ENCODE measurements around the gene EPHA4.

The EPHA4 gene

GRCh38 chr2:221482666-221483455 is 89.2 kb downstream of the EPHA4 start:
- no peak overlapping the region for H3K4me2 ChIP-seq (ENCODE audit: low read length)
- H3K27ac ChIP-seq (ENCODE audit: low read length) = no peak overlapping the region
- no peak overlapping the region for H2AFZ ChIP-seq (ENCODE audit: low read depth, low read length)
- peaks cover 5% of the 10 kb centered on the region for H3K4me1 ChIP-seq (ENCODE audit: low read length)
- no peaks in the 10 kb centered on the region for H3K27me3 ChIP-seq (ENCODE audit: low read depth, low read length)
- no peaks in the 10 kb centered on the region for H3K9me3 ChIP-seq (ENCODE audit: insufficient read depth, low read length)
- no peaks in the 10 kb centered on the region for H3K79me2 ChIP-seq (ENCODE audit: low read length)
- no peaks in the 10 kb centered on the region for H3K36me3 ChIP-seq (replicated peaks; ENCODE audit: low read depth, low read length)
- no peaks in the 10 kb centered on the region for H4K20me1 ChIP-seq (ENCODE audit: insufficient read depth, low read length)
- no peak for TF ChIP-seq CTCF (IDR thresholded peaks at IDR 0.05; ENCODE audit: low read depth, low read length)
- no peak for TF ChIP-seq EZH2phosphoT487 (IDR thresholded peaks at IDR 0.05; ENCODE audit: low read depth)
- H3K4me3 ChIP-seq (ENCODE audit: low read length) = no peak overlapping the region
- H3K9ac ChIP-seq (ENCODE audit: low read length) = no peak overlapping the region

DNA sequence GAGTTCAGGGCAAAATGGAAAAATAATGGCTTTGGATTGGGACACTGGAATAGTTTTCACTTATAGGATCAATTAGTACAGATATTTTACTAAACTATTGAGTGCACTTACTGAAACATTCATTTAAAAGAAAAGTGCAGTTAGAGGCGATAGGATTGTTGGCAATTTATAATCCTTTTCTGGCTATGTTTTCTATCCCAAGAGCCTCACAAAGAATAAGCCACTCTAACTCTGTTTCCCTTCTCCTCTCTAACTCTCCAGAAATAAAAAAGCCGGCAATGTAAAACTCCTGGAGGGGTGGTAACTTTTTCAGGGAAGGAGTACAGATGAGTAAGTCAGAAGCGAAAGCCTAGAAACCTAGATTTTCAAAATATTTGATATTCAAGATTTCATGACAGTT is 91.3 kb downstream of the EPHA4 start:
- Histone ChIP-seq H3K9ac (ENCODE audit: low read length) (no peak overlapping the region), H3K9me3 (ENCODE audit: insufficient read depth, low read length) (no peaks in the 10 kb centered on the region), H3K27ac (ENCODE audit: low read length) (no peak overlapping the region), H3K4me2 (ENCODE audit: low read length) (no peak overlapping the region), H3K36me3 (replicated peaks; ENCODE audit: low read depth, low read length) (no peaks in the 10 kb centered on the region), H2AFZ (ENCODE audit: low read depth, low read length) (no peak overlapping the region), H3K4me1 (ENCODE audit: low read length) (no peaks in the 10 kb centered on the region), H3K4me3 (ENCODE audit: low read length) (no peak overlapping the region), H3K27me3 (ENCODE audit: low read depth, low read length) (no peaks in the 10 kb centered on the region), H3K79me2 (ENCODE audit: low read length) (no peaks in the 10 kb centered on the region), H4K20me1 (ENCODE audit: insufficient read depth, low read length) (no peaks in the 10 kb centered on the region)
- TF ChIP-seq CTCF (IDR thresholded peaks at IDR 0.05; ENCODE audit: low read depth, low read length) (no peak), EZH2phosphoT487 (IDR thresholded peaks at IDR 0.05; ENCODE audit: low read depth) (no peak)

DNA sequence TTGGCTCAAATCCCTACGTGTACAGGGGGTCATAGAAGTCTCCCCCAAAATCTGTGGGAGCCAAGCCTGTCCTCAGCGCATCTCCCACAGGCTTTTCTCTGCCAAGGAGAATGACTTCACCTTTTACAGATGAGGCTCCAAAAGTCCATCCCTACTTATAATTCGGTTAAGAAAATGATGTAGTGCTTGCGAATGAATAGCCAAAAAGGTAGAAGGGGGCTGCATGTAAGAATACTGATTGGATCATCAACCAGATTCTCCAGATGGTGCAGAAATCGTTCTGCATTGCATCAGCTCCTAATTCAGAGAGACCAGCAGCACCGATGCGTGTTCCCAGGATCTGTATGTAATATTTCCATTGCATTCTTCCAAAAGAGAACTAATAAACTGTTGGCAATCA is 91.9 kb downstream of the EPHA4 start:
- Histone ChIP-seq H3K36me3 (replicated peaks; ENCODE audit: low read depth, low read length) (no peaks in the 10 kb centered on the region), H3K27me3 (ENCODE audit: low read depth, low read length) (no peaks in the 10 kb centered on the region), H3K27ac (ENCODE audit: low read length) (no peak overlapping the region), H2AFZ (ENCODE audit: low read depth, low read length) (no peak overlapping the region), H3K9ac (ENCODE audit: low read length) (no peak overlapping the region), H3K9me3 (ENCODE audit: insufficient read depth, low read length) (no peaks in the 10 kb centered on the region), H4K20me1 (ENCODE audit: insufficient read depth, low read length) (no peaks in the 10 kb centered on the region), H3K4me3 (ENCODE audit: low read length) (no peak overlapping the region), H3K4me1 (ENCODE audit: low read length) (no peaks in the 10 kb centered on the region), H3K4me2 (ENCODE audit: low read length) (no peak overlapping the region), H3K79me2 (ENCODE audit: low read length) (no peaks in the 10 kb centered on the region)
- TF ChIP-seq CTCF (IDR thresholded peaks at IDR 0.05; ENCODE audit: low read depth, low read length) (no peak), EZH2phosphoT487 (IDR thresholded peaks at IDR 0.05; ENCODE audit: low read depth) (no peak)

GRCh38 chr2:221478485-221478863 is 93.6 kb downstream of the EPHA4 start:
- H2AFZ ChIP-seq (ENCODE audit: low read depth, low read length) = no peak overlapping the region
- H3K79me2 ChIP-seq (ENCODE audit: low read length) = no peaks in the 10 kb centered on the region
- H3K4me1 ChIP-seq (ENCODE audit: low read length) = no peaks in the 10 kb centered on the region
- no peak for TF ChIP-seq CTCF (IDR thresholded peaks at IDR 0.05; ENCODE audit: low read depth, low read length)
- TF ChIP-seq EZH2phosphoT487 (IDR thresholded peaks at IDR 0.05; ENCODE audit: low read depth) = no peak
- H4K20me1 ChIP-seq (ENCODE audit: insufficient read depth, low read length) = no peaks in the 10 kb centered on the region
- H3K27me3 ChIP-seq (ENCODE audit: low read depth, low read length) = no peaks in the 10 kb centered on the region
- H3K27ac ChIP-seq (ENCODE audit: low read length) = no peak overlapping the region
- no peaks in the 10 kb centered on the region for H3K36me3 ChIP-seq (replicated peaks; ENCODE audit: low read depth, low read length)
- no peaks in the 10 kb centered on the region for H3K9me3 ChIP-seq (ENCODE audit: insufficient read depth, low read length)
- H3K4me3 ChIP-seq (ENCODE audit: low read length) = no peak overlapping the region
- H3K4me2 ChIP-seq (ENCODE audit: low read length) = no peak overlapping the region
- no peak overlapping the region for H3K9ac ChIP-seq (ENCODE audit: low read length)
